Panc1 (cell line): ENCODE results near the gene CENPB. TPM values are rescaled to one million over a fixed set of nuclear protein-coding genes. Genes with fewer than 3 reads are reported as not detected.

Experiments
- ATAC-seq: fragments of 200-7000 bp; cut with Tn5 transposase; 2 replicates; pipeline ENCODE4 v1.9.1; 2020; ENCODE audit warnings: mild to moderate bottlenecking, moderate library complexity
- BruUV-seq: library from RNA; stranded (reverse); fragments of 400-500 nt; replicated peaks from 2 replicates; lab custom pipeline; 2021; lab: Mats Ljungman, UMichigan
- CTCF ChIA-PET: fragments of 300-600 bp; sonication (Branson Sonifier 250); formaldehyde crosslinking; loops from one replicate; lab custom pipeline; 2022; ENCODE audit warnings: antibody characterized with exemption; lab: Charles Lee
- POLR2A ChIA-PET: fragments of 300-600 bp; sonication (Branson Sonifier 250); formaldehyde crosslinking; loops from one replicate; lab custom pipeline; 2022; ENCODE audit warnings: antibody characterized with exemption; lab: Charles Lee
- DNase-seq: peaks from one replicate; pipeline ENCODE4 v3.0.0-alpha.2; 2010; ENCODE audit warnings: low read depth, low spot score
- H3K27ac ChIP-seq: 2 replicates; pipeline ENCODE4 v1.5.1; 2011; ENCODE audit warnings: mild to moderate bottlenecking, low read length, inconsistent platforms
- H3K27me3 ChIP-seq: fragments of 200-500 bp; sonication (Bioruptor generic); 2 replicates; pipeline ENCODE4 v1.6.0; 2014; ENCODE audit warnings: low read length, inconsistent platforms; ENCODE audit not compliant: control insufficient read depth, insufficient read depth
- H3K36me3 ChIP-seq: fragments of 200-500 bp; sonication (Bioruptor generic); 2 replicates; pipeline ENCODE4 v1.5.1; 2014; ENCODE audit warnings: inconsistent platforms, mild to moderate bottlenecking, low read length, moderate library complexity; ENCODE audit not compliant: control insufficient read depth, insufficient read depth
- H3K4me1 ChIP-seq: 2 replicates; pipeline ENCODE4 v1.5.1; 2011; ENCODE audit warnings: inconsistent platforms, mild to moderate bottlenecking, low read length, moderate library complexity; ENCODE audit not compliant: control insufficient read depth, insufficient read depth
- H3K4me3 ChIP-seq, 2 experiments: 2 replicates each; pipeline ENCODE4 v1.5.1; 2011 to 2012; ENCODE audit warnings: low read depth in 2 of 2, low read length in 2 of 2, mild to moderate bottlenecking in 2 of 2, inconsistent platforms in 1 of 2, moderate library complexity in 1 of 2
- H3K9me3 ChIP-seq: fragments of 200-500 bp; sonication (Bioruptor generic); 2 replicates; pipeline ENCODE4 v1.5.1; 2014; ENCODE audit warnings: low read depth, mild to moderate bottlenecking, inconsistent platforms, low read length, moderate library complexity; ENCODE audit not compliant: control insufficient read depth, insufficient read depth
- POLR2AphosphoS5 ChIP-seq: IDR thresholded peaks from 2 replicates; pipeline ENCODE4 v1.6.1; 2012; ENCODE audit warnings: mild to moderate bottlenecking, low read depth, low read length, moderate library complexity
- SIN3A ChIP-seq: IDR thresholded peaks from 2 replicates; pipeline ENCODE4 v1.6.1; 2012; ENCODE audit warnings: low read depth, mild to moderate bottlenecking, low read length, moderate library complexity, borderline replicate concordance; ENCODE audit not compliant: insufficient read depth
- TCF7L2 ChIP-seq: IDR thresholded peaks from 2 replicates; pipeline ENCODE4 v1.6.1; 2011; ENCODE audit warnings: mild to moderate bottlenecking, low read depth, low read length, inconsistent platforms
- in situ Hi-C: cut with HindIII; loops from 2 replicates; pipeline ENCODE4 v1.10.0; 2016; ENCODE audit warnings: low sequenced_read_pairs, low pct_unique_long_range_greater_than_20kb
- intact Hi-C: fragments of 100-400 bp; cut with micrococcal nuclease; formaldehyde crosslinking; loops from one replicate; pipeline ENCODE4 v1.10.0; 2022; ENCODE audit not compliant: unreplicated experiment
- total RNA-seq: library from RNA; stranded (reverse); gene quantifications from one replicate; pipeline ENCODE4 v1.2.1, GENCODE V29; 2021; ENCODE audit not compliant: unreplicated experiment
- TF ChIP-seq, protein P1 (sequence below), 2 experiments: IDR thresholded peaks; 2 replicates each; pipeline ENCODE4 v1.6.1; 2011 to 2012; ENCODE audit warnings: low read depth in 2 of 2, control low read depth in 1 of 2, low read length in 1 of 2, mild to moderate bottlenecking in 1 of 2, moderate library complexity in 1 of 2; ENCODE audit not compliant: insufficient read depth in 1 of 2

Gene CENPB
- total RNA-seq, 1 experiment from 2014 or later: 154 TPM

- Histone ChIP-seq H3K4me1 (peaks cover 15% of the 10 kb centered on the region), H3K4me3 (no peak overlapping the region), H3K27ac (no peak overlapping the region), H3K9me3 (no peaks in the 10 kb centered on the region), H3K27me3 (no peaks in the 10 kb centered on the region), H3K36me3 (no peaks in the 10 kb centered on the region; the same call in 1 of the 2 replicates)
- TF ChIP-seq POLR2AphosphoS5: no peak
- TF ChIP-seq, protein P1, sequence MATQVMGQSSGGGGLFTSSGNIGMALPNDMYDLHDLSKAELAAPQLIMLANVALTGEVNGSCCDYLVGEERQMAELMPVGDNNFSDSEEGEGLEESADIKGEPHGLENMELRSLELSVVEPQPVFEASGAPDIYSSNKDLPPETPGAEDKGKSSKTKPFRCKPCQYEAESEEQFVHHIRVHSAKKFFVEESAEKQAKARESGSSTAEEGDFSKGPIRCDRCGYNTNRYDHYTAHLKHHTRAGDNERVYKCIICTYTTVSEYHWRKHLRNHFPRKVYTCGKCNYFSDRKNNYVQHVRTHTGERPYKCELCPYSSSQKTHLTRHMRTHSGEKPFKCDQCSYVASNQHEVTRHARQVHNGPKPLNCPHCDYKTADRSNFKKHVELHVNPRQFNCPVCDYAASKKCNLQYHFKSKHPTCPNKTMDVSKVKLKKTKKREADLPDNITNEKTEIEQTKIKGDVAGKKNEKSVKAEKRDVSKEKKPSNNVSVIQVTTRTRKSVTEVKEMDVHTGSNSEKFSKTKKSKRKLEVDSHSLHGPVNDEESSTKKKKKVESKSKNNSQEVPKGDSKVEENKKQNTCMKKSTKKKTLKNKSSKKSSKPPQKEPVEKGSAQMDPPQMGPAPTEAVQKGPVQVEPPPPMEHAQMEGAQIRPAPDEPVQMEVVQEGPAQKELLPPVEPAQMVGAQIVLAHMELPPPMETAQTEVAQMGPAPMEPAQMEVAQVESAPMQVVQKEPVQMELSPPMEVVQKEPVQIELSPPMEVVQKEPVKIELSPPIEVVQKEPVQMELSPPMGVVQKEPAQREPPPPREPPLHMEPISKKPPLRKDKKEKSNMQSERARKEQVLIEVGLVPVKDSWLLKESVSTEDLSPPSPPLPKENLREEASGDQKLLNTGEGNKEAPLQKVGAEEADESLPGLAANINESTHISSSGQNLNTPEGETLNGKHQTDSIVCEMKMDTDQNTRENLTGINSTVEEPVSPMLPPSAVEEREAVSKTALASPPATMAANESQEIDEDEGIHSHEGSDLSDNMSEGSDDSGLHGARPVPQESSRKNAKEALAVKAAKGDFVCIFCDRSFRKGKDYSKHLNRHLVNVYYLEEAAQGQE (IDR thresholded peaks at IDR 0.05; ENCODE audit: insufficient read depth in 1 of 2, low read depth in 2 of 2, low read length in 1 of 2): no peak
- no peak for TF ChIP-seq SIN3A
- TF ChIP-seq TCF7L2: no peak
- DNase-seq (no peak), ATAC-seq (no peak)
- no TSS peak for BruUV-seq
- CTCF ChIA-PET: no interaction called here
- intact Hi-C loops: loop anchor here (5.0 kb wide), 1 partner anchor 87 kb away; no protein-coding TSS in a partner anchor
- in situ Hi-C loops: no loop called here
- POLR2A ChIA-PET: no interaction called here
Measured at GRCh38 chr20:3764659-3765058, 21.9 kb downstream of the CENPB start.

DNA sequence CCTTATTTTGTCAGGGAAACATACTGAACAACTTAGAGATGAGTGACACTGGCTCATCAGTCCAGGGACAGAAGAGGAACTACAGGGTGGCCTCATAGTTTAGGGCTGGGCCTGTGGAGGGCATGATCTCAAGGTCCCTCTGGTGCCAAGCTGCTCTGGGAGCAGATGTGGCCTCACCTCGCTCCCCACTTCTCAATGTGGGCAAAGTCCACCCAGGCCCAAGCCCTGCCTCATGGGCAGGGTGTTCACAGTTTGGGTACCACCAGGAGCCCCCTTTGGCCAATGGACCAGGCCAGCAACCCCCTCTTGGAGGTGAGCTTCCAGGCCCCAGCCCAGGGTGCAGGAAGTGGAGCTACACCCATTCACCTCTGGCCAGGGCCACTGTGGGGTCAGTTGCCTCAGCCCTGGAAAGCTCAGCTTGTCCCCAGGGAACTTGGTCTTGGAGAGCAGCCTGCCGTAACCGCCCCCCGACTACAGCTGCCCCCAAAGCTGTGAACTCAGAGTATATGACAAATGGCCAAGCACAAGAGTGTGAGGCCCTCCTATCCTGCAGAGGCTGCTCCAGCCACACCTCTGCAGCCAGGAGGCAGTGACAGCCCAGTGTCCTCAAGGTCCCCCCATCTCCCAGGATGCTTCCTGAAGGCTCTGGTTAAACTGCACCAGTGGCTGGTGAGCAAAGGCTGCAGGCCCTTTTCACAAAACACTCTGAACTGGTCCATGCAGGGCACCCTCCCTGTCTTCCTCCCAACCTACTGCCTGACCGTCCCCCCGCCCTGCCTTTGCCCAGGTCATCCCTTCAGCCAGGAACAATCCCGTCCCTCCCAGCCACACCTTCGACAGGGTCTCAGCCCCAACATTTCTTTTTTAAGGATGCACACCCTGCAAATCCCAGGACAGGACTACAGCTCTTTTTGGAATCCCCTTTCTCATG is 22.6 kb downstream of the CENPB start:
- ChIA-PET CTCF (no interaction called here), POLR2A (no interaction called here)
- Histone ChIP-seq H3K27me3 (no peaks in the 10 kb centered on the region), H3K4me3 (no peak overlapping the region), H3K4me1 (peaks cover 12% of the 10 kb centered on the region), H3K9me3 (no peaks in the 10 kb centered on the region), H3K27ac (no peak overlapping the region), H3K36me3 (no peaks in the 10 kb centered on the region; the same call in 1 of the 2 replicates)
- BruUV-seq: no TSS peak
- intact Hi-C loops (no loop called here), in situ Hi-C loops (no loop called here)
- TF ChIP-seq, protein P1 (IDR thresholded peaks at IDR 0.05; ENCODE audit: insufficient read depth in 1 of 2, low read depth in 2 of 2, low read length in 1 of 2): no peak
- no peak for TF ChIP-seq TCF7L2
- DNase-seq (no peak), ATAC-seq (no peak)
